OCI-LY3 (cell line): ENCODE results near the gene WDR48.

ENCODE experiments used
- H2AFZ ChIP-seq: fragments of 200-600, 300-600 bp; shearing (Covaris generic); 2 replicates; pipeline ENCODE4 v1.6.0; 2014; ENCODE audit warnings: antibody characterized with exemption, low read depth, low read length
- H3K27ac ChIP-seq: fragments of 200-600, 300-600 bp; sonication (generic); 2 replicates; pipeline ENCODE4 v1.5.1; 2014; ENCODE audit warnings: mild to moderate bottlenecking, low read length, moderate library complexity, mixed read lengths
- H3K27me3 ChIP-seq: fragments of 200-600, 300-600 bp; sonication (generic); 2 replicates; pipeline ENCODE4 v1.6.1; 2014; ENCODE audit warnings: low read depth, low read length, mixed read lengths
- H3K36me3 ChIP-seq: fragments of 200-600, 300-600 bp; sonication (generic); replicated peaks from 2 replicates; pipeline ENCODE3; 2014; ENCODE audit warnings: low read depth, low read length, mixed read lengths
- H3K4me1 ChIP-seq: fragments of 300-600, 200-600 bp; sonication (generic); 2 replicates; pipeline ENCODE4 v1.6.1; 2014; ENCODE audit warnings: low read length, mixed read lengths
- H3K4me2 ChIP-seq: fragments of 200-600, 300-600 bp; sonication (generic); 2 replicates; pipeline ENCODE4 v1.6.1; 2014; ENCODE audit warnings: low read length, mixed read lengths
- H3K4me3 ChIP-seq: fragments of 300-600, 200-600 bp; sonication (generic); 2 replicates; pipeline ENCODE4 v1.5.1; 2014; ENCODE audit warnings: antibody characterized with exemption, mild to moderate bottlenecking, low read length, moderate library complexity
- H3K79me2 ChIP-seq: fragments of 300-600, 200-600 bp; shearing (Covaris generic); 2 replicates; pipeline ENCODE4 v1.6.1; 2014; ENCODE audit warnings: mild to moderate bottlenecking, low read length, mixed read lengths
- H3K9ac ChIP-seq: fragments of 300-600, 200-600 bp; shearing (Covaris generic); 2 replicates; pipeline ENCODE4 v1.6.0; 2014; ENCODE audit warnings: mild to moderate bottlenecking, low read length, moderate library complexity
- H3K9me3 ChIP-seq: fragments of 200-600, 300-600 bp; shearing (Covaris generic); 2 replicates; pipeline ENCODE4 v1.6.1; 2014; ENCODE audit warnings: low read length, mixed read lengths; ENCODE audit not compliant: insufficient read depth
- H4K20me1 ChIP-seq: fragments of 200-600, 300-600 bp; sonication (generic); 2 replicates; pipeline ENCODE4 v1.6.1; 2016; ENCODE audit warnings: low read length, mixed read lengths; ENCODE audit not compliant: insufficient read depth
- CTCF ChIP-seq: fragments of 200-600, 300-600 bp; sonication (generic); IDR thresholded peaks from 2 replicates; pipeline ENCODE4 v1.5.1; 2014; ENCODE audit warnings: antibody characterized with exemption, low read length, low read depth
- EZH2phosphoT487 ChIP-seq: fragments of 200-600 bp; shearing (Covaris generic); IDR thresholded peaks from 2 replicates; pipeline ENCODE4 v1.6.1; 2018; ENCODE audit warnings: antibody characterized with exemption, mixed run types, low read depth

The WDR48 gene

DNA sequence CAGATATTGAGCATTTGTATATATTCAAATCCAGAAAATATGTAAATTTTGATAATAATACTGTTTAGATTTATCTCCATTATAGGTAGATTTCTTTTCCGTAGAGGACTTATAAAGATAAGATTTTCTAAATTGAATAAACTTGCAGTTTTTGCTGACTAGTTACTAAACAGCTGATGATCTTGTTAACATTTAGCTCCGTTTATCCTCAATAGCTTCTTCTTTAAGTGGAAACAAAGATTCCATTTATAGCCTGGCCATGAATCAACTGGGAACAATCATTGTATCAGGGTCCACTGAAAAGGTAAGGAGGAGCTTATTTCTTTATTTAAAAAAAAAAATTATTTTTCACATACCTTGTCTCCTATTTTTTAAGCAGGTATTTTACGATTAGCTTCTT, 16.7 kb downstream of the WDR48 start:
- Histone ChIP-seq H3K79me2 (no peaks in the 10 kb centered on the region), H3K36me3 (peaks cover 22% of the 10 kb centered on the region), H3K27me3 (no peaks in the 10 kb centered on the region), H4K20me1 (peaks cover 4% of the 10 kb centered on the region; the same call in 1 of the 2 replicates), H3K27ac (no peak overlapping the region), H3K9ac (no peak overlapping the region), H2AFZ (no peak overlapping the region), H3K9me3 (no peaks in the 10 kb centered on the region), H3K4me3 (no peak overlapping the region), H3K4me1 (peaks cover 9% of the 10 kb centered on the region), H3K4me2 (no peak overlapping the region)
- no peak for TF ChIP-seq CTCF
- no peak for TF ChIP-seq EZH2phosphoT487

- Histone ChIP-seq H3K9ac (no peak overlapping the region), H3K9me3 (no peaks in the 10 kb centered on the region), H4K20me1 (no peaks in the 10 kb centered on the region), H3K4me1 (peaks cover 15% of the 10 kb centered on the region), H3K79me2 (no peaks in the 10 kb centered on the region), H3K4me2 (peak overlapping the region; percentile 38), H3K36me3 (peaks cover 48% of the 10 kb centered on the region), H3K27ac (peak overlapping the region; percentile 31; the same call in 1 of the 2 replicates), H2AFZ (no peak overlapping the region), H3K27me3 (no peaks in the 10 kb centered on the region), H3K4me3 (peak overlapping the region; percentile 4; the same call in 1 of the 2 replicates)
- TF ChIP-seq CTCF (no peak), EZH2phosphoT487 (no peak)
These were observed 24.1 kb downstream of the WDR48 start for GRCh38 chr3:39075910-39076309.

DNA sequence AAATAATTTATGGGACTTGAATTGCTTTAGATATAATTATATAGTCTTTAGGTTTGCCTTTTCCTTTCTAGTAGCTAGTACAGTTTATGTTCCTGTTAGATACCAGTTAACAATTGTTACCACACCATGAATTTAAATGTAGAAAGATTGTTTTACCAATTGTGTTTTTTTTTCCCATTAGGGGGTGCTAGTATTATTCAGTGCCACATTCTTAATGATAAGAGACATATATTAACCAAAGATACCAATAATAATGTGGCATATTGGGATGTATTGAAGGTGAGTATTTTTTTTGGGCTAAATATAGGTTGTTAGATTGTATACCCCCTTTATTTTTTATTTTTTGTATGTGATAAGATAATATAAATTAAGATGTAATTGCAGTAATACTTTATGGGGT, 27.7 kb downstream of the WDR48 start:
- Histone ChIP-seq H3K36me3 (peaks cover 35% of the 10 kb centered on the region), H3K4me2 (no peak overlapping the region)

GRCh38 chr3:39080026-39080425, 28.2 kb downstream of the WDR48 start:
- no peak overlapping the region for H3K4me3 ChIP-seq
- H3K9ac ChIP-seq = no peak overlapping the region
- H3K4me1 ChIP-seq = peaks cover 15% of the 10 kb centered on the region
- H3K9me3 ChIP-seq = no peaks in the 10 kb centered on the region
- no peaks in the 10 kb centered on the region for H3K79me2 ChIP-seq
- no peak overlapping the region for H3K27ac ChIP-seq
- H3K36me3 ChIP-seq = peaks cover 32% of the 10 kb centered on the region
- no peaks in the 10 kb centered on the region for H4K20me1 ChIP-seq
- H2AFZ ChIP-seq = no peak overlapping the region
- H3K27me3 ChIP-seq = no peaks in the 10 kb centered on the region
- H3K4me2 ChIP-seq = no peak overlapping the region
- TF ChIP-seq CTCF (no peak), EZH2phosphoT487 (no peak)

More for the DNA sequence above, 27.7 kb downstream of the WDR48 start:
- Histone ChIP-seq H3K27me3 (no peaks in the 10 kb centered on the region), H3K4me3 (no peak overlapping the region), H3K27ac (no peak overlapping the region), H3K79me2 (no peaks in the 10 kb centered on the region), H4K20me1 (no peaks in the 10 kb centered on the region), H2AFZ (no peak overlapping the region), H3K9me3 (no peaks in the 10 kb centered on the region), H3K4me1 (peaks cover 15% of the 10 kb centered on the region), H3K9ac (no peak overlapping the region)
- TF ChIP-seq EZH2phosphoT487 = no peak
- TF ChIP-seq CTCF = peak; percentile 51
